H1 (cell line): ENCODE measurements around the gene GATB. TPM values are rescaled to one million over a fixed set of nuclear protein-coding genes. Genes with fewer than 3 reads are reported as not detected.

Source experiments
- JUN ChIP-seq: IDR thresholded peaks from 2 replicates; pipeline ENCODE4 v1.6.1; 2011; ENCODE audit warnings: low read depth, mild to moderate bottlenecking, improper control_type of control experiment, low read length
- MAFK ChIP-seq: IDR thresholded peaks from 2 replicates; pipeline ENCODE4 v1.6.1; 2012; ENCODE audit warnings: low read depth, mild to moderate bottlenecking, improper control_type of control experiment, low read length
- RAD21 ChIP-seq, 2 experiments: IDR thresholded peaks in 1 of 2; conservative IDR thresholded peaks in 1 of 2; 2 replicates each; pipeline ENCODE4 v1.6.1; 2011; ENCODE audit warnings: low read depth in 2 of 2, low read length in 2 of 2, improper control_type of control experiment in 1 of 2, inconsistent platforms in 1 of 2, mild to moderate bottlenecking in 1 of 2, moderate library complexity in 1 of 2
- polyA plus RNA-seq, 7 experiments: library from polyadenylated mRNA; depleted of rRNA in 3 of 7; stranded (reverse) in 5 of 7; unstranded in 2 of 7; fragments of >200 nt in 5 of 7; fragments of 200-250 nt in 2 of 7; gene quantifications; 1 replicate in 5 of 7; 2 replicates in 1 of 7; 4 replicates in 1 of 7; pipeline versions ENCODE4 v1.2.1 to v1.2.3, GENCODE V29; 2011 to 2013; ENCODE audit warnings: missing spikeins in 2 of 7, mixed read lengths in 2 of 7
- total RNA-seq: library from RNA; stranded (reverse); fragmentation: NEBNext Ultra II Directional; extraction: Animal tissue kit (Norgen Biotek cat#: 25700); gene quantifications from 2 replicates; pipeline ENCODE4 v1.2.1, GENCODE V29; 2021
- TF ChIP-seq, protein P1 (sequence below), 3 experiments: IDR thresholded peaks; 1 replicate in 2 of 3; 2 replicates in 1 of 3; pipeline versions ENCODE4 v1.5.1 to v1.6.1; 2011; ENCODE audit warnings: low read length in 3 of 3, mild to moderate bottlenecking in 3 of 3, inconsistent platforms in 2 of 3, low read depth in 1 of 3, moderate library complexity in 1 of 3; ENCODE audit not compliant: insufficient read depth in 1 of 3; ENCODE audit errors: control extremely low read depth in 1 of 3
- TF ChIP-seq, protein P2 (sequence below): IDR thresholded peaks from 2 replicates; pipeline ENCODE4 v1.6.1; 2012; ENCODE audit warnings: inconsistent platforms

The GATB gene
- total and polyA plus RNA-seq, 2 of the 8 experiments (the other 6 are each of a cell fraction or from before 2014, with no cell fraction given), result 15.3 to 18.0 TPM

GRCh38 chr4:151801547-151802516 lies 41.0 kb upstream of the GATB start (continued):
- TF ChIP-seq, protein P1, sequence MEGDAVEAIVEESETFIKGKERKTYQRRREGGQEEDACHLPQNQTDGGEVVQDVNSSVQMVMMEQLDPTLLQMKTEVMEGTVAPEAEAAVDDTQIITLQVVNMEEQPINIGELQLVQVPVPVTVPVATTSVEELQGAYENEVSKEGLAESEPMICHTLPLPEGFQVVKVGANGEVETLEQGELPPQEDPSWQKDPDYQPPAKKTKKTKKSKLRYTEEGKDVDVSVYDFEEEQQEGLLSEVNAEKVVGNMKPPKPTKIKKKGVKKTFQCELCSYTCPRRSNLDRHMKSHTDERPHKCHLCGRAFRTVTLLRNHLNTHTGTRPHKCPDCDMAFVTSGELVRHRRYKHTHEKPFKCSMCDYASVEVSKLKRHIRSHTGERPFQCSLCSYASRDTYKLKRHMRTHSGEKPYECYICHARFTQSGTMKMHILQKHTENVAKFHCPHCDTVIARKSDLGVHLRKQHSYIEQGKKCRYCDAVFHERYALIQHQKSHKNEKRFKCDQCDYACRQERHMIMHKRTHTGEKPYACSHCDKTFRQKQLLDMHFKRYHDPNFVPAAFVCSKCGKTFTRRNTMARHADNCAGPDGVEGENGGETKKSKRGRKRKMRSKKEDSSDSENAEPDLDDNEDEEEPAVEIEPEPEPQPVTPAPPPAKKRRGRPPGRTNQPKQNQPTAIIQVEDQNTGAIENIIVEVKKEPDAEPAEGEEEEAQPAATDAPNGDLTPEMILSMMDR (IDR thresholded peaks at IDR 0.05; ENCODE audit: control extremely low read depth in 1 of 3, insufficient read depth in 1 of 3, low read depth in 1 of 3, low read length in 3 of 3), result peak; percentile 77 to 97 (median 89)
- TF ChIP-seq, protein P2, sequence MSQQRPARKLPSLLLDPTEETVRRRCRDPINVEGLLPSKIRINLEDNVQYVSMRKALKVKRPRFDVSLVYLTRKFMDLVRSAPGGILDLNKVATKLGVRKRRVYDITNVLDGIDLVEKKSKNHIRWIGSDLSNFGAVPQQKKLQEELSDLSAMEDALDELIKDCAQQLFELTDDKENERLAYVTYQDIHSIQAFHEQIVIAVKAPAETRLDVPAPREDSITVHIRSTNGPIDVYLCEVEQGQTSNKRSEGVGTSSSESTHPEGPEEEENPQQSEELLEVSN, result no peak
- TF ChIP-seq RAD21 (IDR thresholded peaks at IDR 0.05 in 1 of 2, conservative IDR thresholded peaks at IDR 0.05 in 1 of 2; ENCODE audit: low read depth in 2 of 2, low read length in 2 of 2), result peak; percentile 56 to 65
- TF ChIP-seq JUN, result no peak
- TF ChIP-seq MAFK, result no peak
